Measurements from ENCODE around the gene PRDM7.

The PRDM7 gene

DNA sequence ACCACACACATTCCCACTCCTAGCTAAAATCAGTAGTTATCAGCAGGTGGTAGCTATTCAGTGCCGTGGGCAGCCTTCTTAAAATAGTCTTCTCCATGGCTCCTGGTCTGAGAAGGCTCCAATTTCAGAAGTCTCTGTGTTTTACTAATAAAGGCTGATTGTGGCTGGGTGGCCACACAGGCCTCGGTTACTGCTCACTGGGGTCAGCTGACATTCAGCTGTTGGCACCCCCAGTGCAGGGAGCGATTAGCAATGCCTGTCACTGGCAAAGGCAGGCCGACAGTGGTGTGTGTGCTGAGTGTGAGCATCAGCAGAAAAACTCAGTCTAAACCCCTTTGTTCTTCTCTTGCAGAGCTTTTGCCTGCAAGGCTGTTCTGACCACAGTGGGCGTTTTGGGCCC, 41.2 kb downstream of the PRDM7 start:
- DNase-seq (ENCODE audit: low read depth in 2 of 2) = no peak

DNA sequence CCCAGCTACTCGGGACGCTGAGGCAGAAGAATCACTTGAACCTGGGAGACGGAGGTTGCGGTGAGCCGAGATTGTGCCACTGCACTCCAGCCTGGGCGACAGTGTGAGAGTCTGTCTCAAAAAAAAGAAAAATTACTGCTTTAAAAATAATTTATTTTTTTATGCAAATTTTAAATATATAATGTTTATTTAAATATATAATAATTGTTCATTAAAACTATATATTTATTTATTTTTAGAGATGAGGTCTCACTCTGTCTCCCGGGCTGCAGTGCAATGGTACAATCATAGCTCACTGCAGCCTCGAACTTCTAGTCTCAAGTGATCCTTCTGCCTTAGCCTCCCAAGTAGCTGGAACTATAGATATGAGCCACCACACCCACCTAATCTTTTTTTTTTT, 42.6 kb downstream of the PRDM7 start:
- no peak for DNase-seq (ENCODE audit: low read depth in 2 of 2)

DNA sequence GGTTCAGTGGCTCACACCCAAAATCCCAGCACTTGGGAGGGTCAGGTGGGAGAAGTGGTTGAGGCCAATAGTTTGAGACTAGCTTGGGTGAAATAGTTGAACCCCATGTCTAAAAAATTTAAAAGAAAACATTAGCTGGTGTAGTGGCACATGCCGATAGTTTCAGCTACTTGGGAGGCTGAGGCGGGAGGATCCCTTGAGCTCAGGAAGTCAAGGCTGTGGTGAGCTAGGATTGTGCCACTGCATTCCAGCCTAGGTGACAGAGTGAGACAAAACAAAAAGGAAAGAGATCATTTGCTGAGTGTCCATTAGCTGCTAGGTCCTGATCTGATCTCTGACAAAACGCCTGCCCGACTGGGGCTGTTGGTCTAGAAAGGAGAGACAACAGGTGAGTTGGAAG, 43.7 kb downstream of the PRDM7 start:
- no peak for DNase-seq (ENCODE audit: low read depth in 2 of 2)

DNA sequence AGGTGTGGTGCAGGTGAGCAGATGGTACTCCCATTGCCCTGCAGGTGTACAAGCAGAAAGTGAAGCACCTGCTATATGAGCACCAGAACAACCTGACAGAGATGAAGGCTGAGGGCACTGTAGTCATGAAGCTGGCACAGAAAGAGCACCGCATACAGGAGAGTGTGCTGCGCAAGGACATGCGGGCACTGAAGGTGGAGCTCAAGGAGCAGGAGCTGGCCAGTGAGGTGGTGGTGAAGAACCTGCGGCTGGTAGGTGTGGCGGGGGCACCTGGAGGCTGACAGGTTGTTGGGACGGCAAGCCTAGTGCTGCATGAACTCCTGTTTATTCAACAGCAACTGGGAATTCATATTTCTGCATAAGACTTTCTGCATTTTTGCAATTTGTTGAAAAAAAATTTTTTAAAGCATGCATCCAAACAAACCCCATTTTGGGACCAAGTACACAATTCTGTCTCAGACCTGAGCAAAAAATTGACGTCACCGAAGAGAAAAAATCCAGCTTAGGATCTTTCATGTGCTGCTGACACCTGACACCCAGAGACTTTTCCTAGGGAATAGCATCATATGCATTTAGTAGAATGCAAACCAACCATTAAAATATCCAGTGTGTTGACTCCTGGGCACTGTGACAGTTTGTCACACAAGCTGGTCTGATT, 44.3 kb downstream of the PRDM7 start:
- no peak for DNase-seq (ENCODE audit: low read depth in 2 of 2)

DNA sequence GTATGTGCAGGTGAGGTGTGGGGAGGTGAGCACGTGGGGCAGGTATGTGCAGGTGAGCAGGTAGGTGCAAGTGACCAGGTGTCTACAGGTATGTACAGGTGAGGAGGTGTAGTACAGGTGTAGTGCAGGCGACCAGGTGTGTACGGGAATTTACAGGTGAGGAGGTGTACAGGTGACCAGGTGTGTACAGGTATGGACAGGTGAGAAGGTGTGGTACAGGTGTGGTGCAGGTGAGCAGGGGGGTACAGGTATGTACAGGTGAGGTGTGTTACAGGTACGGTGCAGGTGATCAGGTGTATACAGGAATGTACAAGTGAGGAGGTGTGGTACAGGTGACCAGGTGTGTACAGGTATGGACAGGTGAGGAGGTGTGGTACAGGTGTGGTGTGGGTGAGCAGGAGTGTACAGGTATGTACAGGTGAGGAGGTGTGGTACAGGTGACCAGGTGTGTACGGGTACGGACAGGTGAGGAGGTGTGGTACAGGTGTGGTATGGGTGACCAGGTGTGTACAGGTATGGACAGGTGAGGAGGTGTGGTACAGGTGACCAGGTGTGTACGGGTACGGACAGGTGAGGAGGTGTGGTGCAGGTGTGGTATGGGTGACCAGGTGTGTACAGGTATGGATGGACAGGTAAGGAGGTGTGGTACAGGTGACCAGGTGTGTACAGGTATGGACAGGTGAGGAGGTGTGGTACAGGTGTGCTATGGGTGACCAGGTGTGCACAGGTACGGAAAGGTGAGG, 45.0 kb downstream of the PRDM7 start:
- DNase-seq (ENCODE audit: low read depth in 2 of 2) = no peak

DNA sequence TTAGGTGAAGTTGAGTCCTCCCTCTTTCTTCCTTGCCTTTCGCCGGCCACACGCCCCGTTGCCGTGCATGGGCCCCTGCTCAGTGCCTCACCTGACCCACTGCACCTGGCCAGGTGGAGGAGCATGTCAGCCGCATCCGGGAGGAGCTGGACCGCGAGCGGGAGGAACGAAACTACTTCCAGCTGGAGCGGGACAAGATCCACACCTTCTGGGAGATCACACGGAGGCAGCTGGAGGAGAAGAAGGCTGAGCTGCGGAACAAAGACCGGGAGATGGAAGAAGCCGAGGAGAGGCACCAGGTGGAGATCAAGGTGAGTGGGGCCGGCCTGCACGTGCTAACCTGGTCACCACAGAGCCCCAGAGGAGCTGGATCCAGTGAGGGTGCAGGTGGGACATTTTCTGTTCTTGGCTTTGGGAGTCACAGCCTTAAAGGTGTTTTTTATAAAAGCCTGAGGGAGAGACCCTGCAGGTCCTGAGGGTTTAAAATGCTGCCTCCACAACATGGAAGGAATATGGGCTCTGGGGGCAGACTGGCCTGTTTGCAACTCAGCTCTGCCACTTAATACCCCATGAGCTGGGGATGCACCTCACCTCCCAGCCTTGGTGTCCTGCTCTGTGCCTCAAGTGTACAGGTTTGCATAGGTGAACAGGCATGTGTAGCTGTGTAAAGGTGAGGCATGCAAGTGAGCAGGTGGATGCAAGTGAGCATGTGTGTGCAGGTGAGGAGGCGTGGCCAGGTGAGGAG, 45.8 kb downstream of the PRDM7 start:
- DNase-seq (ENCODE audit: low read depth in 2 of 2) = no peak

DNA sequence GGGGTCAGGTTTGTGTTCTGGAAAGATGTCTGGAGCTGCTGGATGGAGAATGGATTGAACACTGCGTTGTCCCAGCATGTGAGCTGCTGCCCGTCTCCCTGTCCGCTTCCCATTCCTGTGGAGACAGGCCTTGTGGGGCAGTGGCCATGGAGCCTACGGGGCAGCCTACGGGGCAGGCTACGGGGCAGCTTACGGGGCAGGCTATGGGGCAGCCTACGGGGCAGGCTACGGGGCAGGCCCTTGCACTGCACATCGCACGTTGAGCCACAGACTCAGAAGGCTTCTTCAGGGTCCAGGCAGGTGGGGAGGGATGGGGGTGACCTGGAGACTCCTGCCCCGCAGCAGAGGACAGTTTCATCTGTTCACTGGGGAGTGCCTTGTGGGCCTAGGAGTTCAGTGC, 48.1 kb downstream of the PRDM7 start:
- no peak for DNase-seq (ENCODE audit: low read depth in 2 of 2)

DNA sequence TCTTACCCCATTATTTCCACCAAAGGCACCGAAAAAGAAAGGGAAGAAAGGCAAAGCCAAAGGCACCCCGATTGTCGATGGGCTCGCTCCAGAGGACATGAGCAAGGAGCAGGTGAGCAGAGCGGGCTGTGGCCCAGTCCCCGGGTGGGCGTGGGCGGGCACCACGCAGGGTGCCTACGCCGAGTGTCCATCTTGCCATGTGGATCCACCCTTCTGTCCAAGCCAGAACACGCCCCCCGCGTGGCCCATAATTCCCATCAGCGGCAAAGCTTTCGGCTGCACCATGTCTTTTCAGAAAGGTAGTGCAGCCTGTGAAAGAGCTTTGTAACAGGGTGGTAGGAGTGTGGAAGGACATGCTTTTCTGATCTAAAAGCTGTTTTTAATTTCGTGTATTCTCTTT, 49.5 kb downstream of the PRDM7 start:
- no peak for DNase-seq (ENCODE audit: low read depth in 2 of 2)

DNA sequence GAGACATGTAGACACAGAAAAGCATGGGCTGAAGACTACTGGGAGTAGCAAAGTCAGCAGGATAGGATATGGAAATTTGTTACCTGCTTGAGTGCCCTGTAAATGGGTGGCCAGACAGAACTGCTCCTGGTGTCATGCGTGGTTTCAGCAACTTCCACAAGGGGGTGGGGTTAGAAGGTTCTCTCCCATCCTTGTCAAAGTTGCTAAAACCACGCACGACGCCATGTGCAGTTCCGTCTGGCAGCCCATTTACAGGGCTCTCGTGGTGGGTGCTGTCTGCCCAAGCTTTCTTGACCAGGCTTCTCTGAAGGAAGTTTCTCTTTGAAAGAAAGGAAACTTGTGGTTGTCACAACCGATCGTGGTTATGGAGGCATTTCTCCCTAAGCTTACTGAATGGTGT, 51.0 kb downstream of the PRDM7 start:
- no peak for DNase-seq (ENCODE audit: low read depth in 2 of 2)

DNA sequence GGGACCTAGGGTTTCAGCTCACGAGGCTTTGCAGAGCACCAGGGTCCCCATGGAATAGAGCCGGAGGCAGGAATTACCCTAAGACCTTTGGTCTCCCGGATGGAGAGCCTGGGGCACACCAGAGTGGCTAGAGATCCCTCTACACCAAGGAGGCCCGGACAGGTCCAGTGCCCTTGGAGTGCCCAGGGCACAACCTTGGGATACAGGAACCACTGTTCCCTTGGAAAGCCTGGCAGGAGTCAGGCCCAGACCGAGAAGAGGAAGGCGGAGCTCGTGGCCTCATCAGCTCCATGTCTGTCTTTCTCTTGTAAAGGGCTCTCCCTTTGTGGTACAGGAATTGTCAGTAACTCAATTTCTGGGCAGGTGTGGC, 54.1 kb downstream of the PRDM7 start:
- no peak for DNase-seq (ENCODE audit: low read depth in 2 of 2)

DNA sequence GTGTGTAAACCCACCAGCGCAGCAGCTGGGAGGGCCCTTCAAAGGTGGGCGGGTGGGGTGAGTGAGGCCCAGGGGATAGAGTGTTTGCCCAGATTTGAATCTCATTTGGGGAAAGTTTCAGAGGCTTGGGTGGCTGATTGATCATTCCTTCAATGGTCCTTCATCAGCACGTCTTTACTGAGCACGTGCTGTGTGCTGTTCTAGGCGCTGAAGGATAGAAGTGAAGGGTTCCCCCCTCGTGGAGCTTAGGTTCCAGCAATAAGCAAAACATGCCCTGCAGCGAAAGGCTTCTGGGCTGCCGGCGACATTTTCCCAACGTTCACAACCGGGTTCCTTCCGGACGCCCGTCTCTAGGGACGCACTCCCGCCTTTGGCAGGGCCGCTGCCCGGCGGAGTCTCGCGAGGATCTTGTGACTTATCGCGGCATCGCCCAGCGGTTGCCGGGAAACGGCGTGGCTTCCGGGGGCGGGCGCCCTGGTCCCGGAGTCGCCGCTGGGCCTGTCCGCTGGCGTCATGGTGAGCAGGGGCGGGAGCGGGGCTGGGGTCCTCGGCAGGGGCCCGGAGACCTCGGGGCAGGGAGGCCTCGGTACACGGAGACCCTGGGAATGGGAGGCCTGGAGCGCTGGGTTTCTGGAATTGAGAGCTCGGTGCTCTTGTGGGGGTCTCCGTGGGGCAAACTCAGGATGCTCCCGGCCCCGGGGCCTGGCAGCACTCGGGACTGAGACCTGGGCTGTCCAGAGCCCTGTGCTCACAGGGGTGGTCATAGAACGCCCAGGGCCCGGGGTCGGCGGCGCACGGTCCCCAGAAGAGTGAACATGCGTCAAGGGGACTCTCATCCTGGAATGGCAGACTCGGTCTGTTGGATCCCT, 54.7 kb downstream of the PRDM7 start:
- peak; percentile 49 to 56 for DNase-seq (ENCODE audit: low read depth in 2 of 2)

DNA sequence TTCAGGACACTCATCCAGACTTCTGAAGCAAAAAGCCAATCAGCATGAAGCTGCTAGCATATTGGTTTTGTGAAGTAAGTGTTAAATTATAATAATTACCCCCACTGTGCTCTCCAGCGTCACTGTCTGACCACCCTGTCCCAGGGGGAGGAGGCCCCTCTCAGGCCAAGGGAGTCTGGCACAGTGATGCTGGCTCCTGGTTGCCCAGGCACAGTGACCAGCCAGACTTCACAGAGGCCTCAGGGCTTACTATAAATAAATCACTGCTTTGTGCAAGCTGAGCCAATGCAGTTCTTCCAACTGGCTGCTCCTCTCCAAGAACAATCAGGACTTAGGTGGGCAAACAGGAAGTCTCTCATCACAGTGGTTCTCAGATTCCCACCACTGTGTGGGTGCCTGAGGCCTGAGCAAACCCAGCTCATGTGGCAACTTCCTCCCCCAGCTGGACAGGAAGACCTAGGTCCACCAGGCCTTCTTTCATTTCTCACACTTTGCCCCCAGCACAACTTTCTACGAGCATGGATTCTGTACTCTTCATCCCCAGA, 56.2 kb downstream of the PRDM7 start:
- DNase-seq (ENCODE audit: low read depth in 2 of 2) = no peak

DNA sequence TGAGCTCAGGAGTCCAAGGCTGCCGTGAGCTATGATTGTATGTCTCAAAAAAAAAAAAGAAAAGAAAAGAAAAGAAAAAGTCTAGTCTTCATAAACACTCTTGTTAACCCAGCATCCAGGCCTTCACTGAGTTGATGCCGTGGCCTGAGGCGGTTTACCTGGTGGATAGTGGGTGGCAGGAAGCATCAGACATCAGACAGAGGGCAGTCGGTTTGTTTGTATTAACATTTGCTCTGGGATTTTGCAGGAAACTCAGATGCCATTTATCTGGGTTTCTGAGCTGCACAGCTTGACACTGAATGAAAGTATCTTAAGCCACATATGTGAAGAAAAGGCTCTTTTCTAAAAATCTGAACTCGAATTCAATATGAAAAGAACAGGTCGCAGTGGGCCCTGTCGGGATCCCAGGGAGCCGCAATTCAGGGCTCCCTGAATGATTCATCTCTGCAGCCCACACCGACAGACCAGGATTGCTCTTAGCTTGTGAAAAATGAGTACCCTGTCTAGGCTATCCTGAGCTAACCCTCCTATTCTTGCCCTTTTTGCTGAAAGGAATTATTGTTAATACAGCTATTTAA, 56.8 kb downstream of the PRDM7 start:
- no peak for DNase-seq (ENCODE audit: low read depth in 2 of 2)

DNA sequence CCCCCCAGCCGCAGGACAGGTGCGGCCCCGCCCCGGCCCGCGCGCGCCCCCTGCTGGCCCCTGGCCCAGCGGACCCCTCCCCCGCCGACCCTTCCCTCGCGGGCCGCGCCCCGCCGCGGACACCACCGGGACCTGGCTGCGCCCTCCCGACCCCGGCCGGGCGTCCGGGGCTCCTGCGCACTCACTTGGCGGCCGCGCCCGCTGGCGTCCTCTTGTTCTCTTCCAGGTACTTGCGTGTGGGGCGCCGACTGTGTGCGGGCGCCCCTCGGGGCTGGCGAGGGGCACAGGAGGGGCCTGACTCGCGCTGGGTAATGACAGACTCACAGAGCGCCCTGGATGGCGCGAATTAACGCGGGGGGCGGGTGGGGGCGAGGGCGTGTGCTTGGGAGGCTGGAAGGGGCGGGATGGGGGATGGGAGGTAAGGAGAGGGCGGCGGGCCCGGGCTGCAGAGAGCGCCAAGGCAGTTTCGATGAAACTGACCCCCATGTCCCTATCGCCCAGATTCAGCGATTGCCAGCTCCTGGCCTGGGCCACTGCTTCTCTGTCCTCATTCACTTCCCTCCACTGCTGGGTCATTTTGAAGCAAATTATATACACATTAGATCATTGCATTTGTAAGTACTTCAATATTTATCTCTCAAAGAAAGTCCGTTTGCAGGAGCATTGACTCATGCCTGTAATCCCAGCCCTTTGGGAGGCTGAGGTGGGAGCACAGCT, 57.4 kb downstream of the PRDM7 start:
- DNase-seq (ENCODE audit: low read depth in 2 of 2) = peak in 1 of 2 donors; percentile 19

DNA sequence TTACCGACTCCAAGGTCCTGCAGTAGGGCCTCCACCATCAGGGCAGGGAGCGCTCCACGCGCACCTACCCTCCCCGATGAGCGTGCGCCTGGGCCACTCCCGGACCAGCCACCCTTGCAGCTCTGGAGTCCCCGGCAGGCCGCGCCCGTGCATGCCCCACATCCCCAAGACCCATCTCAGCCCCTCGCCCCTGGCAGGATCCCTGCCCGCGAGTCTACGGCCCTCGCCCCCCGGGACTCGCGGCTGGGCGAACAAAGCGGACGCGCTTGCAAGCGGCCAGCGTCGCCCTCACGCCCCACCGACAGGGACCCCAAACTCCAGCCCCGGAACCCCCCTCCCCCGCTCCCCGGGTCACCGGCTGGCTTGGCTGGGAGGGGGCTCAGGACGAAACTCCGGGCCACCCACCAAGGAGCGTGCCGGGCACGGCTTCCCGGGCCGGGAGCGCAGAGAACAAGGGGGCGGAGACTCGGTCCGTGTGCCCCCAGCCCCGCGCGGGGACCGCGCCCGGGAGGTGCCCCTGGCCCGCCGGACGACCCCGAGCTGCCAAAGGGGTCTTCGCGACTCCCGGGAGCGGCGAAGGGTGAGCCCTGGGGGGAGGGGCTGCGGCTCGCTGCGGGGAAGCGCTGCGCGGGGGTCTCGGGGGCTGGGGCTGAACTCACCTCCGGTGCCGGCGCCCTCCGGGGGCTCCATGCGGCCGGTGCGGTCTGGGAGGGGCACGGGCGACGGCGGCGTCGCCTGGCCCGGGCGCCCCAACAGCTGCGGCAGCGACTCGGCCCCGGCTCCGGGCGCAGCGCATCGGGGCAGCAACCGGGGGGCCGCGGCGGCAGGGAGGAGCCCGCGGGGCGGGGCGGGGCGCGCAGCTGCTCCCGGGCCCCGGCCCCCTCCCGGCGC, 58.2 kb downstream of the PRDM7 start, which contains the start of gene DBNDD1:
TSS of gene DBNDD1 (minus strand) at position 805 of the 891 bp plus-strand sequence. CDS start at position 690, 115 bp downstream.
- DNase-seq (ENCODE audit: low read depth in 2 of 2) = no peak

DNA sequence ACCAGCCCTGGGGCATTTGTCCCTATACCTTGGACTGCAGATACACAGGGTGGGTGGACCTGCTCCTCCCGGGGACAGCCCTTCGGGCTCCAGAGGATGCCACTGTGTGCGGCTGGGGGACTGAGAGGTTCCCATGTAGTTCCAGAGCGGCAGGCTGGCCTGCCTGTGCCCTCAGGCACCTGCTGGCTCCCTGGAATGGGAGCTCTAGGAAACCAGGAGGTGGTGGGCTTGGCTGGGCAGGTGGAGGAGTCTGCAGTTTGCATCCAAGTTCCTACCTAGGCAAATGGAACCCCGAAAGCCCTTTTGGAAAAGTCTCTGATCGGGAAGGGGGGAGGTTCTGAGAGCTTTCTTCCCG, 58.9 kb downstream of the PRDM7 start:
- no peak for DNase-seq (ENCODE audit: low read depth in 2 of 2)

DNA sequence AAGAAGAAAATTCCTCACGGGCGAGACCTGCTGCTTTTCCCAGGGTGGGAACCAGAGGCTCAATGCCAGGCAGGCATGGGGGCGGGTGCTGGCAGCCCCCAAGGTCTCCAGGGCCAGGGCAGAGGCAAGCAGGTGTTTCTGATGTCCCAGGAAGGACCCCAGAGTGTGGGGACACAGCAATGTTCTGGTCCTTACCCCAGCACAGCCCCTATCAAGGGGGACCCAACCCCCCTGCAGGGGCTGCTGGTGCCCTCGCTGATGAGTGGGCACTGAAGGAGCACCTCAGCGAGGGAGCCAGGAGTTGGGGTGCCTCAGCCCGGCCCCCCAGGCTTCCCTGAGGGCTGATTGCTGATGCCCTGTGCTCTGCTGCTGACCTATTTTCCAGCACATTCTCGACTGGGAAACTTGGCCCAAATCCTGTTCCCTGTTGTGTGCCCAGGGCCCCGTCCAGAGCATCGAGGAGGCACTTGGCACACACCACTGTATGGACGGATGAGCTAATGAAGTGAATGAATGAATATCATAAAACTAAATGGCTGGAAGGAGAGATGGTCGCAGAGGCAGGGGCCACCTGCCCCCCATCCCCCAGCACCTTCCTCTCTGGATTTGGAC, 60.7 kb downstream of the PRDM7 start:
- no peak for DNase-seq (ENCODE audit: low read depth in 2 of 2)

DNA sequence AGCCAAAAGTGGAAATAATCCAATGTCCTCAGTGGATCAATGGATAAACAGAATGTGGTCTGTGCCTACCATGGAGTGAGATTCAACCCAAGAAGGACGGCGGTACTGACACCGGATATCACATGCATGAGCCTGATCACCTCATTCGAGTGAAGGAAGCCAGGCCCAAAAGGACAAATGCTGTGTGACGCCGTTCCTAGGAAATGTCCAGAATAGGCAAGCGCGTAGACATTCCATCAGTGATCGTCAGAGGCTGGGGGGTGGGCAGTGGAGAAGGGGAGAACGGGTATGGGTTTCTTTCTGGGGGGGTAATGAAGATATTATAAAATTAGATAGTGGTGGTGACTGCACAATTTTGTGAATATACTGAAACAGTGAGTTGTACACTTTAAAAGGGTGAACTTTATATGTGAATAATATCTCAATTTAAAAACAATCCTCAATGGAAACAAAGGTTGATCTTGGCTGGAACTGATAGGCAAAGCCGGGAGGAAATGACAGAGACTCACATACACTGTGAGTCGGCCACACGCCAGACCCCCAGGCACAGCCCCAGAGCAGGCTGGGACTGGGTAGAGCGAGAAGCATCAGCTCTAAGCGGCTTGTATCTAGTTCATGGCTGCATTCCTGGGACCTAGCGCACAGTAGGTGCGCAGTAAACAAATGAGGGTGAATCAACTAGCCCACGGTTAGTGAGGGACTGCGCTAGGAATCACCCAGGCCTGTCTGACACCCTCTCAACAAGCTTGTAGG, 61.4 kb downstream of the PRDM7 start:
- no peak for DNase-seq (ENCODE audit: low read depth in 2 of 2)

Data from activated CD8-positive, alpha-beta memory T cell treated with anti-CD3 and anti-CD28 coated beads for 4 hours (primary cell).